Medulla oblongata (tissue), 1 donor: ENCODE results near the gene GABRE.

Source experiments
- DNase-seq: peaks from one replicate; pipeline ENCODE4 v3.0.0-alpha.2; 2015; ENCODE audit errors: extremely low spot score

GABRE gene

GRCh38 chrX:151974336-151975227 is at the start of gene GABRE:
Gene GABRE, minus strand, starts transcription at chrX:151974676. Its CDS starts 51 bp downstream, at chrX:151974625.
- DNase-seq, result no peak

GRCh38 chrX:152020888-152021287 is 46.4 kb upstream of the GABRE start:
- no peak for DNase-seq

GRCh38 chrX:151999813-152000212 is 25.3 kb upstream of the GABRE start:
- no peak for DNase-seq

- DNase-seq, result no peak
Measured at GRCh38 chrX:151997539-151997938, 23.1 kb upstream of the GABRE start.

- DNase-seq, result no peak
Measured at GRCh38 chrX:151996347-151996746, 21.9 kb upstream of the GABRE start.

- no peak for DNase-seq
Measured at GRCh38 chrX:151994476-151994875, 20.0 kb upstream of the GABRE start.

- no peak for DNase-seq
Measured at GRCh38 chrX:151988706-151989299, 14.3 kb upstream of the GABRE start.

GRCh38 chrX:151987108-151987507 is 12.6 kb upstream of the GABRE start:
- DNase-seq, result no peak

GRCh38 chrX:151985955-151986354 is 11.5 kb upstream of the GABRE start:
- no peak for DNase-seq

- no peak for DNase-seq
Measured at GRCh38 chrX:151985531-151985930, 11.1 kb upstream of the GABRE start.

GRCh38 chrX:151984902-151985301 is 10.4 kb upstream of the GABRE start:
- no peak for DNase-seq

GRCh38 chrX:151984328-151984727 is 9.9 kb upstream of the GABRE start:
- DNase-seq, result no peak

GRCh38 chrX:151983186-151983585 is 8.7 kb upstream of the GABRE start:
- DNase-seq, result no peak

- DNase-seq, result no peak
Measured at GRCh38 chrX:151982222-151982621, 7.7 kb upstream of the GABRE start.

GRCh38 chrX:151981129-151981528 is 6.7 kb upstream of the GABRE start:
- no peak for DNase-seq

- DNase-seq, result no peak
Measured at GRCh38 chrX:151977923-151978322, 3.4 kb upstream of the GABRE start.

GRCh38 chrX:151977009-151977408 is 2.5 kb upstream of the GABRE start:
- no peak for DNase-seq

- no peak for DNase-seq
Measured at GRCh38 chrX:151975736-151976275, 1.3 kb upstream of the GABRE start.

GRCh38 chrX:151975228-151975593 is 735 bp upstream of the GABRE start:
- DNase-seq, result no peak

GRCh38 chrX:151973851-151974335 is 583 bp downstream of the GABRE start:
- no peak for DNase-seq

GRCh38 chrX:151973060-151973661 is 1.3 kb downstream of the GABRE start:
- no peak for DNase-seq

- DNase-seq, result peak; percentile 6
Measured at GRCh38 chrX:151970661-151971060, 3.8 kb downstream of the GABRE start.
